ENCODE data around the gene SSNA1. TPM values are rescaled to one million over a fixed set of nuclear protein-coding genes. Genes with fewer than 3 reads are reported as not detected.
A peak's percentile ranks its signal among the peaks of the same experiment; 100 is the strongest.

Gene SSNA1
- total RNA-seq, 1 donor from 2014 or later, result 57.6 TPM

DNA sequence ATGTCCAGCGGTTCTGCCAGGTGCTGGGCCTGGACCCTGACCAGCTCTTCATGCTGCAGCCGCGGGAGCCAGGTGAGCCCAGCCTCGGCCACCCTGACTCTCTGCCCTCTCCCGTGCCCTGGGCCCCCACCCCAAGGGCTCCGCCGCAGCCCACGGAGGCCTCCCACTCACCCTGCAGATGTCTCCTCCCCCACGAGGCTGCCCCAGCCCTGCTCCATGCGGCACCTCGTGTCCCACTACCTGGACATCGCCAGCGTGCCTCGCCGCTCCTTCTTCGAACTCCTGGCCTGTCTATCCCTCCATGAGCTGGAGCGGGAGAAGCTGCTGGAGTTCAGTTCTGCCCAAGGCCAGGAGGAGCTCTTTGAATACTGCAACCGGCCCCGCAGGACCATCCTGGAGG, 26.1 kb downstream of the SSNA1 start:
- Histone ChIP-seq H3K9me3 (no peaks in the 10 kb centered on the region), H3K4me1 (peaks cover 25% of the 10 kb centered on the region), H3K36me3 (peaks cover 18% of the 10 kb centered on the region), H3K4me3 (no peak overlapping the region), H3K27me3 (ENCODE audit: low read depth) (no peaks in the 10 kb centered on the region), H3K27ac (no peak overlapping the region)
- ATAC-seq, result no peak
- TF ChIP-seq, protein P1, sequence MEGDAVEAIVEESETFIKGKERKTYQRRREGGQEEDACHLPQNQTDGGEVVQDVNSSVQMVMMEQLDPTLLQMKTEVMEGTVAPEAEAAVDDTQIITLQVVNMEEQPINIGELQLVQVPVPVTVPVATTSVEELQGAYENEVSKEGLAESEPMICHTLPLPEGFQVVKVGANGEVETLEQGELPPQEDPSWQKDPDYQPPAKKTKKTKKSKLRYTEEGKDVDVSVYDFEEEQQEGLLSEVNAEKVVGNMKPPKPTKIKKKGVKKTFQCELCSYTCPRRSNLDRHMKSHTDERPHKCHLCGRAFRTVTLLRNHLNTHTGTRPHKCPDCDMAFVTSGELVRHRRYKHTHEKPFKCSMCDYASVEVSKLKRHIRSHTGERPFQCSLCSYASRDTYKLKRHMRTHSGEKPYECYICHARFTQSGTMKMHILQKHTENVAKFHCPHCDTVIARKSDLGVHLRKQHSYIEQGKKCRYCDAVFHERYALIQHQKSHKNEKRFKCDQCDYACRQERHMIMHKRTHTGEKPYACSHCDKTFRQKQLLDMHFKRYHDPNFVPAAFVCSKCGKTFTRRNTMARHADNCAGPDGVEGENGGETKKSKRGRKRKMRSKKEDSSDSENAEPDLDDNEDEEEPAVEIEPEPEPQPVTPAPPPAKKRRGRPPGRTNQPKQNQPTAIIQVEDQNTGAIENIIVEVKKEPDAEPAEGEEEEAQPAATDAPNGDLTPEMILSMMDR (IDR thresholded peaks at IDR 0.05), result no peak
- intact Hi-C loops (cut with DNase I), result no loop called here
- DNase-seq, result no peak

DNA sequence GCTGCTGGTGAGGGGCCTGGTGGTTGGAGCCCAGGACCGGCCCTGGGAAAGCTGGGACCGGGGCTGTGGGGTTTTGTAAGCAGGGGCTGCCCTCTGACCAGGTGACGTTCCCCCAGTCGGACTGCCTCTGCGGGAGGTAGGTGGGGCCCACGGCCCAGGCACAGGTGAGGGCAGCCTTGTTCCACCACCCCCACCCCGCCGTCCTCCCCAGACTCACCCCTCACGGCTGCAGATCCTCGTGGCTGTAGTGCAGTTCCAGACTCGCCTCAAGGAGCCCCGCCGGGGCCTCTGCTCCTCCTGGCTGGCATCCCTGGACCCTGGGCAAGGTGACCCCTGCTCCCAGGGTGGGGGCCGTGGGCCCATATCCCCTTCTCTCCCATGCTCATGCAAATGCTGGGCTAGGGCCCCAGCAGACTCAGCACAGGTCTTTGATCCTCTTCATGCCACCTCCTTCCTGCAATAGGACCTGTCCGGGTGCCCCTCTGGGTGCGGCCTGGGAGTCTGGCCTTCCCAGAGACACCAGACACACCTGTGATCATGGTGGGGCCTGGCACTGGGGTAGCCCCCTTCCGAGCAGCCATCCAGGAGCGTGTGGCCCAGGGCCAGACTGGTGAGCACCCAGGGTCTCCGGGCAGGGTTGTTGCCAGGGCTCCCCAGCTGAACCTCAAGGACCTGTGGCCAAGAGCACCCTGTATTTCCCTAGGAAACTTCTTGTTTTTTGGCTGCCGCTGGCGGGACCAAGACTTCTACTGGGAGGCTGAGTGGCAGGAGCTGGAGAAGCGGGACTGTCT, 26.9 kb downstream of the SSNA1 start:
- Histone ChIP-seq H3K4me1 (peaks cover 25% of the 10 kb centered on the region), H3K9me3 (no peaks in the 10 kb centered on the region), H3K4me3 (no peak overlapping the region), H3K36me3 (peaks cover 16% of the 10 kb centered on the region), H3K27me3 (ENCODE audit: low read depth) (no peaks in the 10 kb centered on the region), H3K27ac (no peak overlapping the region)
- ATAC-seq, result no peak
- DNase-seq, result no peak
- intact Hi-C loops (cut with DNase I), result no loop called here
- TF ChIP-seq, protein P1 (IDR thresholded peaks at IDR 0.05), result no peak

DNA sequence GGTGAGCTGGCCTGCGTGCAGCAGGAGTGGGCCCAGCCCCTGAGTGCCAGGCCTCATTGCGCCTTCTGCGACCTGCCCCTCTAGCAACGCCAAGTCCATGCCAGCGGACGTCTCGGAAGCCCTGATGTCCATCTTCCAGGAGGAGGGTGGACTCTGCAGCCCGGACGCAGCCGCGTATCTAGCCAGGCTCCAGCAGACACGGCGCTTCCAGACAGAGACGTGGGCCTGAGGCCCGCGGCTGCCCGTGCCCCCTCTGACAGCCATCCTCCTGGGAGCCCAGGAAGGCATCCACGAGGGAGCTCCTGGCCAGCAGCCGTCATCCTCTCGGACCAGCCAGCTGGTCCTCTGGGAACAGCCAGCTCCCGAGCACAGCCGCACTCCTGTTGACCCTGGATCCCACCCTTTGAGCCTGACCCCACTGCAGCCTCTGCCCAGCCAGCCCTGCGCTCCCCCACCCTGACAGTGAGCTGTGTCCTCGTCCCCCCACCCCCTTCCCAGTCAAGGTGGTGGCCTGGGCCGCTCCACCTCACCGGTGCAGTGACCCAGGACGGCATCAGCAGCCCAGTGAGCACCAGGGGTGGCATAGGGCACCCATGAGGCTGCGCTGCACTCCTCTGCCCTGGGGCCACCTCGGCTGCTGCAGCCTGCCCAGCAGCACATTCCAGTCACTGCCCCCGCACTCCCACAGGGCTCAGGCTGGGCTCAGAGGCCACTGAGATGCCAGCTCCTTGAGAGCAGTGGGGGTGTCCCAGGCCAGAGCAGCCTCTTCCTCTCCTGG, 27.9 kb downstream of the SSNA1 start:
- DNase-seq (no peak), ATAC-seq (no peak)
- Histone ChIP-seq H3K4me1 (peaks cover 25% of the 10 kb centered on the region), H3K27me3 (ENCODE audit: low read depth) (no peaks in the 10 kb centered on the region), H3K4me3 (no peak overlapping the region), H3K36me3 (peaks cover 16% of the 10 kb centered on the region), H3K27ac (no peak overlapping the region), H3K9me3 (no peaks in the 10 kb centered on the region)
- TF ChIP-seq, protein P1 (IDR thresholded peaks at IDR 0.05), result no peak
- intact Hi-C loops (cut with DNase I), result no loop called here

DNA sequence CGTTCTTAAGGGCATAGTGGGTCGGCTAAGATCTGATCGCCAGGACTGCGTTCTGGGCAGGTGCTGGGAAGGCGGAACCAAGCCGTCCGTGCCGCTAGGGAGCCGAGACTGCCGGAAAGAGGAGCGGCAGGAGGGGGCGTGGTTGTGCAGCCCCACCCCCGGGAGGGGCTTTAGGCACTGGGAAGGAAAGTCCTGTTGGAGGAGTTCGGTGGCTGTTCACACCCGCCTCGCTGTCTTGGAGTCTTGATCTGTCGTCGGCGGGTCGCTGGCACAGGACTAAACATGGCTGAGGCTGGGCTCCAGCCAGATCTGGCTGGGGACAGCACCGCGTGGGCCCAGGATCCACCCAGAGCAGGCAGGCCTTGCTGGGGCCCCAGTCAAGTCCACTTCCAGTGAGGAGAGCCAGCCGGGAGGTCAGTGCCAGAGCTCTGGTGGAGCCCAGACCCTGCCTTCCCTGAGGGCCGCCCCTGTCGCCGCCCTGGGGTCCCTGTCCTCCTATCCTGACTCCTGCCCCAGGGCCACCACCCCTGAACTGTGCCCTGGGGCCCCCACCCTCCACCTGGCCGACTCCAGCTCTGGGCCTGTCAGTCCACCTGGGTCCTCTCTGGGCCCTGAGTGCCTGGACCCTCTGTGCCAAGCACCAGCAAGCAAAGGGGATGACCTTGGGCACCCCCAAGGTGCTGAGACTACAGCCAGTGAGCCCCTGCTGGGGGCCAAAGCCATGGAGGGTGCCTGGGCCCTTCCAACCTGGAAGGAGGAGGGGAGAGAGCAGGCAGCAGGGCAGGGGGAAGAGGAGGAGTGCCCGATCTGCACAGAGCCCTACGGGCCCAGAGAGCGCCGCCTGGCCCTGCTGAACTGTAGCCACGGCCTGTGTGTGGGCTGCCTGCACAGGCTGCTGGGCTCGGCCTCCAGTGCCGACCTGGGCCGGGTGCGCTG, 29.1 kb downstream of the SSNA1 start:
- DNase-seq, result peak; percentile 85
- intact Hi-C loops (cut with DNase I), result no loop called here

More for the DNA sequence above, 29.1 kb downstream of the SSNA1 start:
- Histone ChIP-seq H3K9me3 (no peaks in the 10 kb centered on the region), H3K4me3 (peak overlapping the region; percentile 47), H3K4me1 (peaks cover 27% of the 10 kb centered on the region), H3K27me3 (ENCODE audit: low read depth) (no peaks in the 10 kb centered on the region), H3K36me3 (peaks cover 16% of the 10 kb centered on the region), H3K27ac (peak overlapping the region; percentile 67)
- TF ChIP-seq, protein P1 (IDR thresholded peaks at IDR 0.05), result no peak
- peak; percentile 71 to 81 for ATAC-seq

Data from lower lobe of right lung (tissue), 2 donors.